ENCODE data around the gene PIK3CA. TPM values are rescaled to one million over a fixed set of nuclear protein-coding genes. Genes with fewer than 3 reads are reported as not detected.

PIK3CA gene
- total RNA-seq, 1 experiment from 2014 or later = 12.0 TPM

- 100% methylated on average over 1 of the region's 4 CpGs for WGBS (ENCODE audit: extremely low coverage, insufficient read length, low lambda C conversion rate)
- Histone ChIP-seq H3K14ac (ENCODE audit: insufficient read depth, low read length) (no peak overlapping the region), H3K23ac (ENCODE audit: insufficient read length, low read depth, low read length) (no peak overlapping the region), H2AK5ac (ENCODE audit: insufficient read length, low read length) (no peak overlapping the region), H3K79me2 (ENCODE audit: insufficient read depth, low read length) (no peaks in the 10 kb centered on the region), H2BK12ac (ENCODE audit: insufficient read length, low read depth, low read length) (no peak overlapping the region), H2BK15ac (ENCODE audit: low read depth, low read length) (no peak overlapping the region), H3K23me2 (ENCODE audit: insufficient read length, low read depth, low read length, poor library complexity, severe bottlenecking) (no peaks in the 10 kb centered on the region), H3K4ac (ENCODE audit: low read depth, low read length) (no peak overlapping the region), H3T11ph (ENCODE audit: low read length) (no peak overlapping the region), H3K4me1 (ENCODE audit: insufficient read depth, low read length) (no peaks in the 10 kb centered on the region; the same call in 1 of the 2 replicates), H2BK5ac (ENCODE audit: insufficient read length, low read length) (no peak overlapping the region), H3K9ac (ENCODE audit: extremely low read depth, insufficient read length, low read length) (no peak overlapping the region), H2BK20ac (ENCODE audit: low read depth, low read length, poor library complexity, severe bottlenecking) (no peak overlapping the region), H4K8ac (replicated peaks; ENCODE audit: insufficient read length, low read depth, low read length) (no peak overlapping the region), H4K20me1 (ENCODE audit: control insufficient read depth, insufficient read depth, insufficient read length) (no peaks in the 10 kb centered on the region), H3K79me1 (ENCODE audit: insufficient read depth, low read depth, low read length, poor library complexity, severe bottlenecking) (no peaks in the 10 kb centered on the region), H4K91ac (ENCODE audit: insufficient read length, low read depth, low read length) (no peak overlapping the region), H3K4me2 (ENCODE audit: insufficient read depth, insufficient read length, low read length) (no peak overlapping the region), H3K27ac (ENCODE audit: insufficient read length, low read depth, low read length) (no peak overlapping the region), H3K56ac (ENCODE audit: insufficient read length, low read depth, low read length) (no peak overlapping the region), H2AFZ (ENCODE audit: low read length) (no peak overlapping the region), H3K9me3 (ENCODE audit: control insufficient read depth, low read depth, low read length) (no peaks in the 10 kb centered on the region), H3K18ac (ENCODE audit: insufficient read length, low read depth, low read length) (no peak overlapping the region), H2BK120ac (ENCODE audit: low read depth, low read length, poor library complexity, severe bottlenecking) (no peak overlapping the region), H4K5ac (ENCODE audit: insufficient read length, low read depth, low read length) (no peak overlapping the region), H3K27me3 (ENCODE audit: insufficient read depth, low read length) (no peaks in the 10 kb centered on the region)
- no peak for TF ChIP-seq CTCF (conservative IDR thresholded peaks at IDR 0.05)
- Mint-ChIP-seq H3K4me3 (no peak overlapping the region), H3K27me3 (ENCODE audit: low read depth) (no peaks in the 10 kb centered on the region), H3K4me1 (peaks cover 21 to 26% of the 10 kb centered on the region in 2 experiments), H3K9me3 (no peaks in the 10 kb centered on the region), H3K36me3 (ENCODE audit: insufficient read depth in 1 of 3, low read depth in 3 of 3) (peaks cover 5 to 12% (median 10%) of the 10 kb centered on the region in 3 experiments; a peak in 6 of 7 replicates), H3K27ac (peak overlapping the region; percentile 5 to 63 (median 34); a peak in 5 of 7 replicates)
- DNase-seq = no peak
Observed at GRCh38 chr3:179196700-179197099, 48.5 kb downstream of the PIK3CA start.

Data from H9 (cell line).